Activated naive CD8-positive, alpha-beta T cell (primary cell): ENCODE results near the gene CDH13.

Experiments used
- H3K27ac Mint-ChIP-seq: one replicate; pipeline ENCODE4 v1.8.0; 2021; ENCODE audit warnings: mixed read lengths
- H3K27me3 Mint-ChIP-seq: one replicate; pipeline ENCODE4 v1.8.0; 2021; ENCODE audit warnings: mixed read lengths
- H3K36me3 Mint-ChIP-seq: one replicate; pipeline ENCODE4 v1.8.0; 2021; ENCODE audit warnings: mixed read lengths
- H3K4me1 Mint-ChIP-seq: one replicate; pipeline ENCODE4 v1.8.0; 2021; ENCODE audit warnings: low read depth, mixed read lengths
- H3K4me3 Mint-ChIP-seq: one replicate; pipeline ENCODE4 v1.8.0; 2021; ENCODE audit warnings: mild to moderate bottlenecking, mixed read lengths
- H3K9me3 Mint-ChIP-seq: one replicate; pipeline ENCODE4 v1.8.0; 2021; ENCODE audit warnings: low read depth, mixed read lengths

Gene CDH13

GRCh38 chr16:83402967-83403366 is 776.2 kb downstream of the CDH13 start:
- H3K27ac Mint-ChIP-seq: no peak overlapping the region
- H3K4me3 Mint-ChIP-seq: no peak overlapping the region
- H3K36me3 Mint-ChIP-seq: no peaks in the 10 kb centered on the region
- no peaks in the 10 kb centered on the region for H3K9me3 Mint-ChIP-seq
- H3K4me1 Mint-ChIP-seq: no peaks in the 10 kb centered on the region
- H3K27me3 Mint-ChIP-seq: no peaks in the 10 kb centered on the region

GRCh38 chr16:83403761-83404160 is 777.0 kb downstream of the CDH13 start:
- H3K27ac Mint-ChIP-seq: no peak overlapping the region
- H3K4me1 Mint-ChIP-seq: no peaks in the 10 kb centered on the region
- H3K4me3 Mint-ChIP-seq: no peak overlapping the region
- H3K9me3 Mint-ChIP-seq: no peaks in the 10 kb centered on the region
- H3K36me3 Mint-ChIP-seq: no peaks in the 10 kb centered on the region
- H3K27me3 Mint-ChIP-seq: no peaks in the 10 kb centered on the region

- Mint-ChIP-seq H3K27ac (no peak overlapping the region), H3K4me3 (no peak overlapping the region), H3K9me3 (no peaks in the 10 kb centered on the region), H3K36me3 (no peaks in the 10 kb centered on the region), H3K4me1 (no peaks in the 10 kb centered on the region), H3K27me3 (no peaks in the 10 kb centered on the region)
Measured at GRCh38 chr16:83404261-83404660, 777.5 kb downstream of the CDH13 start.

- Mint-ChIP-seq H3K27ac (no peak overlapping the region), H3K9me3 (no peaks in the 10 kb centered on the region), H3K36me3 (no peaks in the 10 kb centered on the region), H3K4me1 (no peaks in the 10 kb centered on the region), H3K4me3 (no peak overlapping the region), H3K27me3 (no peaks in the 10 kb centered on the region)
Measured at GRCh38 chr16:83407928-83408327, 781.2 kb downstream of the CDH13 start.

GRCh38 chr16:83409347-83409746 is 782.6 kb downstream of the CDH13 start:
- no peak overlapping the region for H3K4me3 Mint-ChIP-seq
- no peaks in the 10 kb centered on the region for H3K4me1 Mint-ChIP-seq
- H3K9me3 Mint-ChIP-seq: no peaks in the 10 kb centered on the region
- no peaks in the 10 kb centered on the region for H3K27me3 Mint-ChIP-seq
- no peak overlapping the region for H3K27ac Mint-ChIP-seq
- H3K36me3 Mint-ChIP-seq: no peaks in the 10 kb centered on the region

GRCh38 chr16:83418565-83418964 is 791.8 kb downstream of the CDH13 start:
- H3K4me3 Mint-ChIP-seq: no peak overlapping the region
- H3K27ac Mint-ChIP-seq: no peak overlapping the region
- H3K4me1 Mint-ChIP-seq: no peaks in the 10 kb centered on the region
- no peaks in the 10 kb centered on the region for H3K36me3 Mint-ChIP-seq
- H3K9me3 Mint-ChIP-seq: no peaks in the 10 kb centered on the region
- H3K27me3 Mint-ChIP-seq: no peaks in the 10 kb centered on the region

- H3K9me3 Mint-ChIP-seq: no peaks in the 10 kb centered on the region
Measured at GRCh38 chr16:83420206-83420760, 793.5 kb downstream of the CDH13 start.

GRCh38 chr16:83433201-83433600 is 806.4 kb downstream of the CDH13 start:
- Mint-ChIP-seq H3K27me3 (peaks cover 3% of the 10 kb centered on the region), H3K36me3 (no peaks in the 10 kb centered on the region), H3K4me1 (no peaks in the 10 kb centered on the region), H3K27ac (no peak overlapping the region), H3K4me3 (no peak overlapping the region), H3K9me3 (peaks cover 10% of the 10 kb centered on the region)

More at GRCh38 chr16:83420206-83420760, 793.5 kb downstream of the CDH13 start:
- H3K27ac Mint-ChIP-seq: no peak overlapping the region
- no peak overlapping the region for H3K4me3 Mint-ChIP-seq
- no peaks in the 10 kb centered on the region for H3K36me3 Mint-ChIP-seq
- H3K27me3 Mint-ChIP-seq: no peaks in the 10 kb centered on the region
- H3K4me1 Mint-ChIP-seq: no peaks in the 10 kb centered on the region

GRCh38 chr16:83437036-83437435 is 810.3 kb downstream of the CDH13 start:
- Mint-ChIP-seq H3K36me3 (no peaks in the 10 kb centered on the region), H3K27me3 (peaks cover 3% of the 10 kb centered on the region), H3K4me3 (no peak overlapping the region), H3K4me1 (no peaks in the 10 kb centered on the region), H3K9me3 (no peaks in the 10 kb centered on the region), H3K27ac (no peak overlapping the region)

GRCh38 chr16:83438326-83438725 is 811.6 kb downstream of the CDH13 start:
- Mint-ChIP-seq H3K4me3 (no peak overlapping the region), H3K4me1 (no peaks in the 10 kb centered on the region), H3K36me3 (no peaks in the 10 kb centered on the region), H3K27me3 (peaks cover 3% of the 10 kb centered on the region), H3K9me3 (no peaks in the 10 kb centered on the region), H3K27ac (no peak overlapping the region)

- Mint-ChIP-seq H3K27me3 (peaks cover 3% of the 10 kb centered on the region), H3K9me3 (no peaks in the 10 kb centered on the region), H3K36me3 (no peaks in the 10 kb centered on the region), H3K4me3 (no peak overlapping the region), H3K27ac (no peak overlapping the region), H3K4me1 (no peaks in the 10 kb centered on the region)
Measured at GRCh38 chr16:83439412-83439811, 812.6 kb downstream of the CDH13 start.

GRCh38 chr16:83441517-83441916 is 814.7 kb downstream of the CDH13 start:
- Mint-ChIP-seq H3K27ac (no peak overlapping the region), H3K4me3 (no peak overlapping the region), H3K4me1 (no peaks in the 10 kb centered on the region), H3K27me3 (no peaks in the 10 kb centered on the region), H3K9me3 (no peaks in the 10 kb centered on the region), H3K36me3 (no peaks in the 10 kb centered on the region)

GRCh38 chr16:83443972-83444371 is 817.2 kb downstream of the CDH13 start:
- H3K27me3 Mint-ChIP-seq: peaks cover 2% of the 10 kb centered on the region

GRCh38 chr16:83447560-83447959 is 820.8 kb downstream of the CDH13 start:
- Mint-ChIP-seq H3K36me3 (no peaks in the 10 kb centered on the region), H3K4me3 (no peak overlapping the region), H3K27me3 (peaks cover 2% of the 10 kb centered on the region), H3K27ac (no peak overlapping the region), H3K9me3 (peaks cover 6% of the 10 kb centered on the region), H3K4me1 (no peaks in the 10 kb centered on the region)

More at GRCh38 chr16:83443972-83444371, 817.2 kb downstream of the CDH13 start:
- Mint-ChIP-seq H3K4me3 (no peak overlapping the region), H3K36me3 (no peaks in the 10 kb centered on the region), H3K4me1 (no peaks in the 10 kb centered on the region), H3K27ac (no peak overlapping the region), H3K9me3 (peaks cover 5% of the 10 kb centered on the region)

- H3K4me3 Mint-ChIP-seq: no peak overlapping the region
- H3K9me3 Mint-ChIP-seq: peaks cover 6% of the 10 kb centered on the region
- peaks cover 2% of the 10 kb centered on the region for H3K27me3 Mint-ChIP-seq
- no peak overlapping the region for H3K27ac Mint-ChIP-seq
- H3K36me3 Mint-ChIP-seq: no peaks in the 10 kb centered on the region
- H3K4me1 Mint-ChIP-seq: no peaks in the 10 kb centered on the region
Measured at GRCh38 chr16:83449861-83450260, 823.1 kb downstream of the CDH13 start.

- H3K27ac Mint-ChIP-seq: no peak overlapping the region
- H3K4me1 Mint-ChIP-seq: no peaks in the 10 kb centered on the region
- no peak overlapping the region for H3K4me3 Mint-ChIP-seq
- H3K27me3 Mint-ChIP-seq: no peaks in the 10 kb centered on the region
- peaks cover under 1% of the 10 kb centered on the region for H3K9me3 Mint-ChIP-seq
- no peaks in the 10 kb centered on the region for H3K36me3 Mint-ChIP-seq
Measured at GRCh38 chr16:83453977-83454376, 827.2 kb downstream of the CDH13 start.
